RKO (cell line): Measurements from ENCODE around the gene ILRUN.
"Not testable (repeated sequence)": the region's sequence is repeated elsewhere in the genome, so short reads cannot be mapped to it uniquely, and the experiment has no call there.

Experiments
- DNase-seq: peaks from one replicate; pipeline ENCODE4 v3.0.0-alpha.2; 2016; ENCODE audit warnings: low spot score

The ILRUN gene

DNA sequence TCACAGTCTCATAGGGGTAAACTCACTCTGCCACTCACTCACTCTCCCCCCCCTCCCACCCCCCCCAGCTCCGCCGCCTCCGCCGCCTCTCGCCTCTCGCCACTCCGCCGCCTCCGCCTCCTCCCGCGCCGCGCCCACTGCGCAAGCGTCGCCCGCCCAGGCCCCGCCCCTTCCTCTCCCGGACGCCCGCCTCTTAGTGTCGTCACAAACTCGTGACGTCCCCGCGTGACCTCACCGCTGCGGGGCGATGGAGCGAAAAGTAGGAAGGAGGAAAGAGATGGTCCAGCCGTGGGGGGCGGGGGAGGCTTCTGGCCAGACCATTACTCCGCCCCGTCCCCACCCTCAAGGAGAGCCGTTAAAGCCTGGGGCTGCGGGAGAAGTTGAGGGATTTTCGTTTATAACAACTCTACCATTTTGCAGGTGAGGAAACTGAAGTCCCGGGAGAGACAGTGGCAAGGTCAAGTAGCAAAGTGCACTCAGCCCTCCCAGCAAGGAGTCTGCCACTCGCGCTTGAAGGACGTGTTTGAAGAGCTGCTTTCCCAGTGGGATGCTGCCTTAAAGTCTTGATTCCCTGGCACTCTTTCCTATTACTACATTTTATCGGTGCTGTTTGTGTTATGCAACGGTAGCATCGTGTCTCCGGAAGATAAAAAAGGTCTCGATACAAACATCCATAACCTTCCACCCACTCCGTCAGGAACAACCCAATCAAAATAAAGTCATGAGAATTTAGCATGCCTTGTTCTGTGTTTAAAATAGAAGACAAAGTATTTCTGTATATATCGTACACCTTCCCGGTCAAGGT, at the start of gene ILRUN:
Gene ILRUN (minus strand): TSS at position 29 of the 805 bp plus-strand sequence. CDS start 164 bp downstream, outside the sequence.
- DNase-seq, result peak; percentile 91

- DNase-seq, result no peak
These were observed 48.9 kb upstream of the ILRUN start for GRCh38 chr6:34745277-34746103.

DNA sequence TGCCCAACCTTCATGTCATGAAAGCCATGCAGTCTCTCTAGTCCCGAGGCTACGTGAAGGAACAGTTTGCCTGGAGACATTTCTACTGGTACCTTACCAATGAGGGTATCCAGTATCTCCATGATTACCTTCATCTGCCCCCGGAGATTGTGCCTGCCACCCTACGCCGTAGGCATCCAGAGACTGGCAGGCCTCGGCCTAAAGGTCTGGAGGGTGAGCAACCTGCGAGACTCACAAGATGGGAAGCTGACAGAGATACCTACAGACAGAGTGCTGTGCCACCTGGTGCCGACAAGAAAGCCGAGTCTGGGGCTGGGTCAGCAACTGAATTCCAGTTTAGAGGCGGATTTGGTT, 47.7 kb upstream of the ILRUN start:
- DNase-seq, result not testable (repeated sequence)

- DNase-seq, result no peak
These were observed 47.2 kb upstream of the ILRUN start for GRCh38 chr6:34743625-34744293.

- no peak for DNase-seq
These were observed 45.5 kb upstream of the ILRUN start for GRCh38 chr6:34742094-34742493.

GRCh38 chr6:34736823-34737222, 40.3 kb upstream of the ILRUN start:
- DNase-seq, result no peak

- DNase-seq, result no peak
These were observed 35.0 kb upstream of the ILRUN start for GRCh38 chr6:34731393-34732060.

DNA sequence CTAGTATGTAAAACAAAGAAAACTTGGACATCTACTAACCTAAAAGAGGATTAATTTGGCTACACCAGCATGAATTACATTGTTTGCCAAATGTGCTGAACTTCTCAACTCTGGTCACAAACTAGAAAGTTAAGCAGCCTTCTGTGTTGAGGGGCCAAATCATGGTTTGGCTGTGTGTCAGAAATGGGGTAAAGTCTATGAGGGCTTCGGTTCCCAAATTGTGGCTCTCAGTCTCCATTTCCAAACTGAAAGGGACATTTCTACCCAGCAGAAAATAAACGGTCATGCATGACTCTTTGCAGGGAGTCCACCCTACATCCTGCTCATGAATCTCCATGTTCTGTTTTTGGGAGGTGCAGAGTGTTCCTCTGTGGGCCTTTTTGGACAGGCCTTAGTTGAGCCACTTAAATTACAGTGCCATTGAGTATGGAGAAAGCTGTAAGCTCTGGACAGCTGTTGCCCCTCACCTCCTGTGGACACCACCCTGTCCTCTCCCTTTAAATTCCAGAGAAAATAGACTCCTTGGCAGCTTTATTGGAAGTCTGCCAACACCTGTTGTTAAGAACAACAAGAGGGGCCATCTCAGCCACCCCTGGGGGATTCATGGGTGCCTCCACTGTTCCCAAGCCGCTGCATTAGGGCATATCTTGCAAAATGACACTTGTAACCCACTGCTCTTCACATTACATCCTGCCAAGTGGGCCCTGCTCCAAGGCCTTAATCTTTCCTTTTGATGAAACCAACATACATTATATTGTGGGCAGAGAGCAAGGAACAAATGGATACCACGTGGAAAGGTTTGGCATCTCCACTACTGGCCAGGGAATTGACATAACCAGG, 33.3 kb upstream of the ILRUN start:
- no peak for DNase-seq

GRCh38 chr6:34726055-34726454, 29.5 kb upstream of the ILRUN start:
- DNase-seq, result no peak

DNA sequence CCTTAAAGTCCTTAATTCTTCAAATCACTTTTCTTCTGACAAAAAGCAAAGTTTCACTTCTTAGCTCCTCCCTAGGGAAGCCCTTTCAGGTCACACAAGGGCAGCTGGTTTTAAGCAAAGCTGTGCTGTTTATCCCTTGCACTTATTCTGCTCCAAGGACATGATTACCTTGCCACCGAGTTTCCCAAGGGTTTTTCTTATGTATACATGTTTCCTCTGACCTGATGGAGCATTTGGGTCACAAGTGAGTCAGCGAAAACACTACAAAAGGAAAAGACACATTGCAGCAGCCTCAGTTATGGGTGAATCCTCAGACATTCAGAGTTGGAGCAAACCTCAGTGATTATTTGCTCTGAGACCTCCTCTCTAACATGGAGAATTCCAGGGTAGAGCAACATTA, 26.6 kb upstream of the ILRUN start:
- peak; percentile 9 for DNase-seq

- DNase-seq, result no peak
These were observed 25.9 kb upstream of the ILRUN start for GRCh38 chr6:34722451-34722850.

DNA sequence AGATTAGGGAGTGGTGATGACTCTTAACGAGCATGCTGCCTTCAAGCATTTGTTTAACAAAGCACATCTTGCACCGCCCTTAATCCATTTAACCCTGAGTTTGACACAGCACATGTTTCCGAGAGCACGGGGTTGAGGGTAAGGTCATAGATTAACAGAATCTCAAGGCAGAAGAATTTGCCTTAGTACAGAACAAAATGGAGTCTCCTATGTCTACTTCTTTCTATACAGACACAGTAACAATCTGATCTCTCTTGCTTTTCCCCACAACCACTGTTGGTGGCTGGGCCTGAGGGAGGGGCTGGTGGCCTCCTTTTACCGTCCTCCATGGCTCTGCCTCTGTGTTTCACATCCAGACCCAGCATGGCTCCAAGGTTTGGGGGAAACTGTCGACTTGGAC, 23.6 kb upstream of the ILRUN start:
- not testable (repeated sequence) for DNase-seq

DNA sequence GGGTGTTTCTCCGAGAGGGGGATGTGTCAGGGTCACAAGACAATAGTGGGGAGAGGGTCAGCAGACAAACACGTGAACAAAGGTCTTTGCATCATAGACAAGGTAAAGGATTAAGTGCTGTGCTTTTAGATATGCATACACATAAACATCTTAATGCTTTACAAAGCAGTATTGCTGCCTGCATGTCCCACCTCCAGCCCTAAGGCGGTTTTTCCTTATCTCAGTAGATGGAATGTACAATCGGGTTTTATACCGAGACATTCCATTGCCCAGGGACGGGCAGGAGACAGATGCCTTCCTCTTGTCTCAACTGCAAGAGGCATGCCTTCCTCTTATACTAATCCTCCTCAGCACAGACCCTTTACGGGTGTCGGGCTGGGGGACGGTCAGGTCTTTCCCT, 23.1 kb upstream of the ILRUN start:
- DNase-seq, result not testable (repeated sequence)

- DNase-seq, result no peak
These were observed 22.4 kb upstream of the ILRUN start for GRCh38 chr6:34718976-34719375.

- DNase-seq, result no peak
These were observed 20.9 kb upstream of the ILRUN start for GRCh38 chr6:34717466-34717865.

DNA sequence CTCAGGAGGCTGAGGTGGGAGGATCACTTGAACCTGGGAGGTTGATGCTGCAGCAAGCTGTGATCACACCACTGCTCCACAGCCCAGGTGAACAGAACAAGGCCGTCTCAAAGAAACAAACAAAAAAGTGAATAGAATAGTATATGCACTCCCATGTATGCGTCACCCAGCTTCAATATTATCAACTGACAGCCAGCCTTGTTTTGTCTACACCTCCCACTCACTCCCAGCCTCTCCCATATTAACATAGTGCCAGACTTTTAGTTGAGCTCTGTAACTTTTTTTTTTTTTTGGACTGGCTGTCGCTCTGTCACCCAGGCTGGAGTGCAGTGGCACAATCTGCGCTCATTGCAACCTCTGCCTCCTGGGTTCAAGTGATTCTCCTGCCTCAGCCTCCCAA, 18.1 kb upstream of the ILRUN start:
- DNase-seq, result no peak

- not testable (repeated sequence) for DNase-seq
These were observed 16.3 kb upstream of the ILRUN start for GRCh38 chr6:34712881-34713280.

DNA sequence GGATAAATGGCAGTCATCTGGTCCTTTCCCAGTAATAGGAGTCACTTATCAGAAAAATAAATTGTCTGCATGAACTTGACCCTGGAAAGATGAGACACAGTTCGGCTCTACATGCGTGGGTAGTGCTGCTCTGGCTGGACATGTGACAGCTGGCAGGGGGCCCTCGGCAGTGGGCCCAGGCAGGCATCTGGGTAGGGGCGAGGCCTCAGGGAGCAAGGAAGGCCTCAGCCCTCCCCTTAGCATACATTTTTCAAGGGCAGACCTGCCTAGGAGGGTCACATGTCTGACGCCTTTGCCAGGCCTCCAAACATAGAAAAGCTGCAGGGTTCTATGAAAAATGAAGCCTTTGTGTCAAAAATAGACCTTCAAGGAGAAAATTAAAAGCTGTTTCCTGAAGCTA, 12.8 kb upstream of the ILRUN start:
- no peak for DNase-seq

DNA sequence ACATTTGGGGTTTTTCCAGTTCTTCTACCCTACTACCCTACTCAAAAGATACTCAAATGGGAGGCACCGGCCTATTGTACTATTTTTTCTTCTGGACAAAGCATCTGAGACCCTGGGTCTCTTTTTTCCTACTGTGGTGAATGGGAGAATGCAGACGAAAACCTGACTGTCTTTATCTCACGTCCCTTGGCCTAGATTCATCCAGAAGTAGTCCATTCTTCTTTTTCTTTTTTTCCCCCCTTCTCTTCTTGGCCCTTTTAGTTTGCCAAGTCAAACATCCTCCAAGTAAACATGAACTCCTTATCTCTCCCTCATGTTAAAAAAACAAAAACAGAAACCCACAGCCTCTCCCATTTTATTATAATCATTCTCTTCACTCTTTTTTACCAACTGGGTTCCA, 8.7 kb upstream of the ILRUN start:
- DNase-seq, result no peak

DNA sequence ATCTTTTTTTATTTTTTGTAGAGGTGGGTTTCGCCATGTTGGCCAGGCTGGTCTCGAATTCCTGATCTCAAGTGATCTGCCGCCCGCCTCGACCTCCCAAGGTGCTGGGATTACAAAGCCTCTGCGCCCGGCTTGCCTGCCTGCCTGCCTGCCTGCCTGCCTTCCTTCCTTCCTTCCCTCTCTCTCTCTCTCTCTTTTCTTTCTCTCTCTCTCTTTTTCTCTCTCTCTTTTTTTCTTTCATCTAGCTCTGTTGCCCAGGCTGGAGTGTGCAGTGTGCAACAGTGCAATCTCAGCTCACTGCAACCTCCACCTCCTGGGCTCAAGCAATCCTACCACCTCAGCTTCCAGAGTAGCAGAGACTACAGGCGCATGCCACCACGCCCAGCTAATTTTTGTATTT, 4.6 kb upstream of the ILRUN start:
- DNase-seq, result no peak

GRCh38 chr6:34697904-34698559, 1.5 kb upstream of the ILRUN start:
- DNase-seq, result no peak
